T-helper 1 cell treated with Interleukin-12 subunit alpha and Interleukin-12 subunit beta and Interleukin-4 antibody, amounts not matched to agents 30 ng/mL and 1 ng/mL, for 36 hours (primary cell): ENCODE results near the gene TRA2B. TPM values are rescaled to one million over a fixed set of nuclear protein-coding genes. Genes with fewer than 3 reads are reported as not detected.

ENCODE experiments used
- intact Hi-C: fragments of 100-400 bp; cut with micrococcal nuclease; formaldehyde crosslinking; loops from one replicate; pipeline ENCODE4 v1.15.1; 2024
- total RNA-seq: library from RNA; stranded (reverse); gene quantifications from 2 replicates; pipeline ENCODE4 v1.2.3, GENCODE V29; 2022

Gene TRA2B
- total RNA-seq, 1 donor from 2014 or later, result 232 TPM

DNA sequence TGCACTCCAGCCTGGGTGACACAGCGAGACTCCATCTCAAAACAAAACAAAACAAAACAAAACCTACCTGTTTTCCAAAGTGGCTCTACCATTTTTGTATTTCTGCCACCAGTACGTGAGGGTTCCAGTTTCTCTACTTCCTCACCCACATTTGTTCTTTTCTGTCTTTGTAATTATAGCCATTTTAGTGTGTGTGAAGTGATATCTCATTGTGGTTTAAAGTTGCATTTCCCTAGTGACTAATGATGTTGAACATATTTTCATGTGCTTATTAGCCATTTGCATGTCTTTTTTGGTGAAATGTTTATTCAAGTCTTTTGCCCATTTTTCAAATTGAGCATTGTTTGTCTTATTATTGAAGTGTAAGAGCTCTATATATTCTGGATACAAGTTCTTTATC lies 50.7 kb downstream of the TRA2B start:
- intact Hi-C loops, result no loop called here

DNA sequence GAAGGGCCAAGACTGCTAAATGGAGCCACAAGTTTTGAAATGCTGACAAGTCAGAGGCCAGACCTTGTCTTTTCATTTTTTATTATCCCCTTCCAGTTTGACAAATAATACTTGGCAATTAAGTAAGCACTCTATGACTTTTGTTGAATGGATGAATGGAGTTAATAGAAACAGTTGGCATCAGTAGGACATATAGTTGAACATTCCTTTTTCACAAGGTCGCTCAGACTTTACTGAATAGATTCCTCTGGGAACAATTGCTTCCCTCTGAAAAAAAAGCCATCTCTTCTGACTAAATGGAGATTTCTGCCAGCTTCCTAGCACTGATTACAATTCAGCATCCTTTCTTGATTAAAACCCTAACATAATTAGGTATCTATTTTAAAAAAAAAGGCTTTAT lies 53.2 kb downstream of the TRA2B start:
- intact Hi-C loops, result no loop called here

DNA sequence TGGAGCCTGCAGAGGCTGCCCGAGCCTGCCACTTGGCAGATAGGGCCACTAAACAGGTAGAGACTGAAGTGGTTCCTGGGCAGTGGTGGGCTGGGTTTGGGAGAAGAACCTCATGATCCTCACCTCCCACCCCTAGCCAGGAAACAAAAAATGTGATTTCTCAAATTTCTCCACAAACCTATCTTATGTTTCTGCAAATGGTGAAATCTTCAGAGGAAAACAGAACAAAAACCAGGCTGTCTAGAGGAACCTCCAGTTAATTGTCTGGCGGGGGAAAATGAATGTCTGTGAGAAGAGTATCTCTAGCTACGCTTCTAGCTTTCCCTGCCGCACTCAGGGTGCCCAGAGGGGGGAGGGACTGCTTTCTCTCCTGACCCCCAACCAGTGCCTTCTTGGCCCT lies 55.9 kb downstream of the TRA2B start:
- intact Hi-C loops, result no loop called here

DNA sequence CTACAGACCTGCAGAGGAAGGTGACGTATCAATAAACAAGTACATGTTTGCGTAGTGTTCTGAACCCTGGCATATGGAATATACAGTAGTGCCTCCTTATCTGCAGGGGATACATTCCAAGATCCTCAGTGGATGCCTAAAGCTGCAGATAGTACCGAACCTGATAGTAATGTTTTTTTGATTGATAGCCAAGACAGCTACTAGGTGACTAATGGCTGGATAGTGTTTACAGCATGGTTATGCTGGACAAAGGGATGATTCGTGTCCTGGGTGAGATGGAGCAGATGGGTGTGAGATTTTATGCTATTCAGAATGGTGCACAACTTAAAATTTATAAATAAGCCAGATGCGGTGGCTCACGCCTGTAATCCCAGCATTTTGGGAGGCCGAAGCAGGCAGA lies 57.2 kb downstream of the TRA2B start:
- intact Hi-C loops, result no loop called here

DNA sequence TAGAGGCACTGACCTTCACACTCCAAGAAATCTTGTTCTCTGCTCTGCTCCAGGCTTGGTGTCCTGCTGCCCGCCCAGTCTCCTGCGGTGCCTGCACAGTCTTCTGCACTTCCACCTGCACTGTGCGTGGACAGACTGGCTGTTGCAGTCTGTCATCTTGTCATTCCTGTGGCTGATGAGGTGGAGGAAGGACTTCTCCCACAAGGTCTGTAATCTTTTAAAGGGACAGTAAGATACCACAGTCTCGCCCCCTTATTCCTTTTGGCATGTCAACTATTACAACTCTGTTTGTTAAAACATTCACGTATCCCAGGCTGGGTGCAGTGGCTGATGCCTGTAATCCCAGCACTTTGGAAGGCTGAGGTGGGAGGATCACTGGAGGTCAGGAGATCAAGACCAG lies 58.9 kb downstream of the TRA2B start:
- intact Hi-C loops, result no loop called here

DNA sequence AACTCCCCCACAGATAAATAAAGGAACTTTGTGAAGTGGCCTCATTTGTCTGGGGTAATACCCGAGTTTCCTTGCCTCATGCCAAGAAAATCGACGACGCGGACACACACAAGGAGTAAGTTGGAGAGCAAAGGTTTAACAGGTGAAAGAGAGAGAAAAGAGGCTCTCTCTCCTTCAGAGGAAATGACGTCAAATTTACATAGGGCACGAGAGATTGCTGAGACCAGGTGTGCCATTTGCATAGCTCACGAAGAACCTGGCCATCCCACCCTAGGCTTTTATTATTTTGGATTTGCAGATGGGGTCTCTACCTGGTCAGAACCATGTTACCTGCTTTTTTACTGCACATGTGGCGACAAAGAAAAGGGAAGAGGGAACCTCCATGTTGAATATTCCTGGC lies 63.7 kb downstream of the TRA2B start:
- intact Hi-C loops, result no loop called here

DNA sequence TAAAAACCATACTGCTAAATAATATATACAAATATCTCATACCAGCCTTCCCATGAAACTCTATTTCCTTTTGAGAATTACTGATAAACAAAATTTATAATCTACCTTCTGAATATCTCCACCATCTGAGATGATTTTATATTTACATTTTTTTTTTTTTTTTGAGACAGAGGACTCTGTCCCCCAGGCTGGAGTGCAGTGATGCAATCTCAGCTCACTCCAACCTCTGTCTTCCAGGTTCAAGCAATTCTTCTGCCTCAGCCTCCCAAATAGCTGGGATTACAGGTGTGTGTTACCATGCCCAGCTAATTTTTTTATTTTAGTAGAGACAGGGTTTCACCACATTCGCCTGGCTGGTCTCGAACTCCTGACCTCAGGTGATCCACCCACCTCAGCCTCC lies 70.2 kb downstream of the TRA2B start:
- intact Hi-C loops, result no loop called here

DNA sequence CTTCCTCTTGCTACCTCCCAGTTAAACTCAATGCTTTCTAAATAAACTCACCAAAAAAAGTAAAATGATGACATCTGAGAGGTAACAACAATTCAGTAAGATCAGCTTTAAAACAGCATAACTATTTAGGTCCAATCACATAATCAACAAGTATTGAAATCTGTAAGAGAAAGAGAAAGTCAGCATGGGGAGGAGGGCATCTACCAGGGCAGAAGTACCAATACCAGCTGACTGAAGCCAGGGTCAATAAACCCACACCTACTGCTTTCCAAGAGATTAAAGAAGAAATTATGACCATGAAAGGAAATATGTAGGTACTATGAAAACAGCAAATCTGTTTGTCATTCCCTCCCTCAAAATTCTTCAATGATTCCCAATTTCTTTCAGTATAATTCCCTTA lies 70.8 kb downstream of the TRA2B start:
- intact Hi-C loops, result no loop called here

DNA sequence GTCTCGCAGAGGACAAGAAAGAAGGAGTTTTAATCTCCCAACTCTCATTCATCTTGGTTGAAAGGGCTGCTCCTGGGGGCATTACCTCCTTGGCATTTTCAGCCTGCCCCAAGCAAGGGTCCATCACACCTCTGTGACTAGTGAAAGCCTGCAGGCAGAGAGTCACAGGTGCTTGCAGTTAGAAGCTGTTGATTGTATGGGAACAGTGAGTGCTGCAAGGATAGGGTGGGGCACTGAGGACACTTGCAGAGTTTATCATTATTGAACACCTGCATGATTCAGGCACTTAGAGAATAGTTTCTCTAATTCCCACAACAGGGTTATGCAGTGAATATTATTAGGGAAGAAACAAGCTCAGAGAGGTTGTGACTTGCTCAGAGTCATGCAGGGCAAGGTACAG lies 71.3 kb downstream of the TRA2B start:
- intact Hi-C loops, result no loop called here

Other genes starting within 250 kb of the TRA2B start
- gene IGF2BP2, start 113.0 kb downstream of the TRA2B start, total RNA-seq, result 0.29 and 0.80 TPM in 2 replicates
- gene ETV5, start 171.1 kb upstream of the TRA2B start, total RNA-seq, result 0.88 and 1.9 TPM in 2 replicates